IMR-90 (cell line): ENCODE measurements around the gene DIABLO. TPM values are rescaled to one million over a fixed set of nuclear protein-coding genes. Genes with fewer than 3 reads are reported as not detected.

Experiments
- ATAC-seq: fragments of 200-7000 bp; cut with Tn5 transposase; 2 replicates; pipeline ENCODE4 v1.9.1; 2020; ENCODE audit warnings: low read depth, mild to moderate bottlenecking, moderate library complexity
- BruUV-seq: library from RNA; stranded (reverse); fragments of 400-500 nt; replicated peaks from 2 replicates; lab custom pipeline; 2021; lab: Mats Ljungman, UMichigan
- CTCF ChIA-PET: fragments of 300-600 bp; formaldehyde crosslinking; extraction: SDS; loops from one replicate; lab custom pipeline; 2021; ENCODE audit warnings: antibody characterized with exemption; lab: Yijun Ruan, JAX
- POLR2A ChIA-PET: fragments of 300-600 bp; sonication (Branson Sonifier 250); formaldehyde crosslinking; loops from one replicate; lab custom pipeline; 2022; ENCODE audit warnings: antibody characterized with exemption; ENCODE audit not compliant: unreplicated experiment; lab: Charles Lee
- DNase-seq: peaks from one replicate; pipeline ENCODE4 v3.0.0; 2013
- H2AFZ ChIP-seq: replicated peaks from 2 replicates; pipeline ENCODE3; 2013; ENCODE audit warnings: low read length, mild to moderate bottlenecking; ENCODE audit not compliant: poor library complexity
- H2AK5ac ChIP-seq: 2 replicates; pipeline ENCODE4 v1.6.1; 2013; ENCODE audit warnings: low read depth, low read length, inconsistent platforms
- H2AK9ac ChIP-seq: replicated peaks from 2 replicates; pipeline ENCODE3; 2013; ENCODE audit warnings: mild to moderate bottlenecking, low read depth, low read length, moderate library complexity; ENCODE audit not compliant: poor library complexity
- H2BK120ac ChIP-seq: 2 replicates; pipeline ENCODE4 v1.6.1; 2013; ENCODE audit warnings: low read depth, low read length, inconsistent platforms
- H2BK15ac ChIP-seq: 3 replicates; pipeline ENCODE4 v1.6.1; 2013; ENCODE audit warnings: low read depth, low read length, inconsistent platforms
- H2BK20ac ChIP-seq: 2 replicates; pipeline ENCODE4 v1.6.1; 2013; ENCODE audit warnings: low read depth, mild to moderate bottlenecking, inconsistent platforms, low read length, moderate library complexity
- H2BK5ac ChIP-seq: 2 replicates; pipeline ENCODE4 v1.6.1; 2013; ENCODE audit warnings: mild to moderate bottlenecking, low read depth, low read length, inconsistent platforms; ENCODE audit not compliant: poor library complexity, severe bottlenecking
- H3K14ac ChIP-seq: replicated peaks from 2 replicates; pipeline ENCODE4 v1.6.1; 2013; ENCODE audit warnings: low read depth, low read length, inconsistent platforms
- H3K18ac ChIP-seq: 2 replicates; pipeline ENCODE4 v1.6.1; 2013; ENCODE audit warnings: low read depth, low read length, control low read depth
- H3K23ac ChIP-seq: 2 replicates; pipeline ENCODE4 v1.6.1; 2013; ENCODE audit warnings: low read depth, low read length, inconsistent platforms
- H3K27ac ChIP-seq: 2 replicates; pipeline ENCODE4 v1.5.1; 2013; ENCODE audit warnings: mild to moderate bottlenecking, control low read depth, low read length; ENCODE audit not compliant: insufficient read depth
- H3K27me3 ChIP-seq: 2 replicates; pipeline ENCODE4 v1.6.1; 2013; ENCODE audit warnings: low read length; ENCODE audit not compliant: control insufficient read depth, insufficient read depth
- H3K36me3 ChIP-seq: 2 replicates; pipeline ENCODE4 v1.6.1; 2013; ENCODE audit warnings: low read length, mixed read lengths; ENCODE audit not compliant: control insufficient read depth, insufficient read depth
- H3K4ac ChIP-seq: 2 replicates; pipeline ENCODE4 v1.6.1; 2013; ENCODE audit warnings: low read depth, low read length, inconsistent platforms
- H3K4me1 ChIP-seq: 2 replicates; pipeline ENCODE4 v1.6.1; 2013; ENCODE audit warnings: low read length, mixed read lengths; ENCODE audit not compliant: control insufficient read depth, insufficient read depth
- H3K4me2 ChIP-seq: 2 replicates; pipeline ENCODE4 v1.6.1; 2013; ENCODE audit warnings: low read depth, mild to moderate bottlenecking, control low read depth, low read length, moderate library complexity
- H3K4me3 ChIP-seq: 2 replicates; pipeline ENCODE4 v1.5.1; 2013; ENCODE audit warnings: low read depth, mild to moderate bottlenecking, control low read depth, low read length, moderate library complexity; ENCODE audit not compliant: insufficient read depth
- H3K56ac ChIP-seq: 2 replicates; pipeline ENCODE4 v1.6.1; 2013; ENCODE audit warnings: low read length, inconsistent platforms; ENCODE audit not compliant: insufficient read depth; ENCODE audit errors: extremely low read depth
- H3K79me1 ChIP-seq, 2 experiments: 2 replicates each; pipeline ENCODE4 v1.6.1; 2013; ENCODE audit warnings: low read length in 2 of 2, inconsistent platforms in 1 of 2, low read depth in 1 of 2
- H3K9ac ChIP-seq: 2 replicates; pipeline ENCODE4 v1.6.1; 2013; ENCODE audit warnings: low read depth, low read length, control low read depth
- H3K9me1 ChIP-seq: 2 replicates; pipeline ENCODE4 v1.6.1; 2013; ENCODE audit warnings: low read length, inconsistent platforms; ENCODE audit not compliant: insufficient read depth
- H3K9me3 ChIP-seq: 2 replicates; pipeline ENCODE4 v1.6.1; 2013; ENCODE audit warnings: low read length; ENCODE audit not compliant: control insufficient read depth, insufficient read depth
- H4K20me1 ChIP-seq: 2 replicates; pipeline ENCODE4 v1.6.1; 2013; ENCODE audit warnings: low read length, inconsistent platforms; ENCODE audit not compliant: insufficient read depth
- H4K5ac ChIP-seq: 2 replicates; pipeline ENCODE4 v1.6.1; 2013; ENCODE audit warnings: mild to moderate bottlenecking, low read depth, low read length, control low read depth
- H4K8ac ChIP-seq, 2 experiments: 2 replicates each; pipeline ENCODE4 v1.6.1; 2013; ENCODE audit warnings: low read depth in 2 of 2, low read length in 2 of 2, control low read depth in 1 of 2, inconsistent platforms in 1 of 2
- H4K91ac ChIP-seq: 2 replicates; pipeline ENCODE4 v1.6.1; 2013; ENCODE audit warnings: low read depth, low read length, inconsistent platforms; ENCODE audit not compliant: insufficient read depth
- CEBPB ChIP-seq: IDR thresholded peaks from 2 replicates; pipeline ENCODE4 v1.6.1; 2012; ENCODE audit warnings: low read depth, low read length, improper control_type of control experiment
- CHD1 ChIP-seq: IDR thresholded peaks from 2 replicates; pipeline ENCODE4 v1.6.1; 2012; ENCODE audit warnings: low read depth, low read length, improper control_type of control experiment
- CTCF ChIP-seq: conservative IDR thresholded peaks from 2 replicates; pipeline ENCODE4 v1.5.1; 2012; ENCODE audit warnings: mild to moderate bottlenecking, low read depth, low read length, improper control_type of control experiment
- ELK1 ChIP-seq: fragments of 150-350 bp; IDR thresholded peaks from 2 replicates; pipeline ENCODE4 v1.6.1; 2016; ENCODE audit warnings: low read depth, mild to moderate bottlenecking, low read length, moderate library complexity, borderline replicate concordance
- FOS ChIP-seq: fragments of 150-350 bp; IDR thresholded peaks from 2 replicates; pipeline ENCODE4 v1.6.1; 2016; ENCODE audit warnings: low read depth, low read length
- MAFK ChIP-seq: IDR thresholded peaks from 2 replicates; pipeline ENCODE4 v1.6.1; 2012; ENCODE audit warnings: low read depth, low read length, improper control_type of control experiment
- MAZ ChIP-seq: IDR thresholded peaks from 2 replicates; pipeline ENCODE4 v1.6.1; 2012; ENCODE audit warnings: low read depth, mild to moderate bottlenecking, low read length, improper control_type of control experiment, moderate library complexity, borderline replicate concordance
- MXI1 ChIP-seq: IDR thresholded peaks from 2 replicates; pipeline ENCODE4 v1.6.1; 2012; ENCODE audit warnings: low read depth, mild to moderate bottlenecking, low read length, moderate library complexity, borderline replicate concordance
- NFE2L2 ChIP-seq: fragments of 150-350 bp; IDR thresholded peaks from 2 replicates; pipeline ENCODE4 v1.6.1; 2016; ENCODE audit warnings: low read depth, mild to moderate bottlenecking, low read length
- POLR2A ChIP-seq: IDR thresholded peaks from 2 replicates; pipeline ENCODE4 v1.6.1; 2012; ENCODE audit warnings: mild to moderate bottlenecking, low read depth, low read length
- RAD21 ChIP-seq: IDR thresholded peaks from 2 replicates; pipeline ENCODE4 v1.6.1; 2012; ENCODE audit warnings: low read length, improper control_type of control experiment
- RCOR1 ChIP-seq: IDR thresholded peaks from 2 replicates; pipeline ENCODE4 v1.6.1; 2012; ENCODE audit warnings: mild to moderate bottlenecking, low read length, improper control_type of control experiment; ENCODE audit not compliant: insufficient replicate concordance
- RFX5 ChIP-seq: IDR thresholded peaks from 2 replicates; pipeline ENCODE4 v1.8.0; 2012; ENCODE audit warnings: low read depth, mild to moderate bottlenecking, low read length, moderate library complexity
- SMC3 ChIP-seq: fragments of 150-350 bp; IDR thresholded peaks from 2 replicates; pipeline ENCODE4 v1.6.1; 2016; ENCODE audit warnings: low read depth, mild to moderate bottlenecking, antibody characterized with exemption, low read length, moderate library complexity
- USF2 ChIP-seq: fragments of 150-350 bp; IDR thresholded peaks from 2 replicates; pipeline ENCODE4 v1.6.1; 2017; ENCODE audit warnings: mild to moderate bottlenecking, antibody characterized with exemption, low read length, low read depth
- WGBS, 2 experiments: methylation state at CpG; one replicate each; pipeline versions ENCODE4 v1.1.5 to v1.1.7; 2013; ENCODE audit warnings: missing lambda C conversion rate in 2 of 2; ENCODE audit not compliant: insufficient read length in 1 of 2; ENCODE audit errors: extremely low coverage in 2 of 2; 5-methylcytosine and 5-hydroxymethylcytosine counted together
- dilution Hi-C: fragments of 300-500 bp; cut with HindIII; formaldehyde crosslinking; loops from one replicate; pipeline ENCODE4 v1.14.3; 2018; ENCODE audit warnings: low sequenced_read_pairs; ENCODE audit not compliant: unreplicated experiment
- in situ Hi-C: fragments of 300-500 bp; cut with MboI; formaldehyde crosslinking; loops from 3 replicates; pipeline ENCODE4 v1.14.3; 2019; ENCODE audit warnings: low sequenced_read_pairs, inconsistent platforms, mixed read lengths
- intact Hi-C: fragments of 100-400 bp; cut with micrococcal nuclease; formaldehyde crosslinking; loops from 2 replicates; pipeline ENCODE4 v1.10.0; 2022
- polyA plus RNA-seq, 3 experiments: library from polyadenylated mRNA; depleted of rRNA; stranded (reverse); fragments of >200 nt; gene quantifications; 2 replicates each; pipeline ENCODE4 v1.2.3, GENCODE V29; 2012; ENCODE audit warnings: low replicate concordance in 1 of 3
- total RNA-seq: library from RNA; depleted of rRNA; stranded (reverse); fragments of >200 nt; gene quantifications from 2 replicates; pipeline ENCODE4 v1.2.3, GENCODE V29; 2012

The DIABLO gene
- total and polyA plus RNA-seq, 2 of the 4 experiments (the other 2 are of a cell fraction): 69.7 to 102 TPM

- no TSS peak for BruUV-seq
- no peaks in the 10 kb centered on the region for H3K9me3 ChIP-seq
- H3K27me3 ChIP-seq: peaks cover 17% of the 10 kb centered on the region
- H2BK120ac ChIP-seq: no peak overlapping the region
- no peak overlapping the region for H3K9ac ChIP-seq
- no peak overlapping the region for H3K27ac ChIP-seq
- ATAC-seq (no peak), DNase-seq (no peak)
- H3K56ac ChIP-seq: no peak overlapping the region
- no peak overlapping the region for H2AK9ac ChIP-seq
- no peak overlapping the region for H4K8ac ChIP-seq
- no peak overlapping the region for H3K4me2 ChIP-seq
- H4K5ac ChIP-seq: no peak overlapping the region
- no peak overlapping the region for H3K14ac ChIP-seq
- no peak overlapping the region for H4K91ac ChIP-seq
- no peak overlapping the region for H2BK15ac ChIP-seq
- H3K79me1 ChIP-seq: no peaks in the 10 kb centered on the region
- CTCF ChIA-PET: no interaction called here
- H3K4ac ChIP-seq: no peak overlapping the region
- H2AK5ac ChIP-seq: no peak overlapping the region
- POLR2A ChIA-PET: no interaction called here
- dilution Hi-C loops (no loop called here), intact Hi-C loops (no loop called here), in situ Hi-C loops (no loop called here)
- H3K4me3 ChIP-seq: no peak overlapping the region
- no peak overlapping the region for H3K23ac ChIP-seq
- H3K9me1 ChIP-seq: no peaks in the 10 kb centered on the region
- 82% methylated on average over 6 of the region's 22 CpGs; no CpG with 5 or more reads in 1 of the 2 experiments for WGBS, 2 experiments
- H4K20me1 ChIP-seq: no peaks in the 10 kb centered on the region
- H2AFZ ChIP-seq: no peak overlapping the region
- no peak overlapping the region for H2BK5ac ChIP-seq
- H3K4me1 ChIP-seq: no peaks in the 10 kb centered on the region
- no peaks in the 10 kb centered on the region for H3K36me3 ChIP-seq
- H2BK20ac ChIP-seq: no peak overlapping the region
- no peak overlapping the region for H3K18ac ChIP-seq
- TF ChIP-seq USF2 (no peak), SMC3 (no peak), CTCF (no peak), NFE2L2 (no peak), CHD1 (no peak), MAZ (no peak), CEBPB (no peak), RAD21 (no peak), RFX5 (no peak), RCOR1 (no peak), MAFK (no peak), ELK1 (no peak), MXI1 (no peak), POLR2A (no peak), FOS (no peak)
These were observed 59.2 kb downstream of the DIABLO start for GRCh38 chr12:122166422-122167349.
